ENCODE results near the gene METTL24.
"Not testable (repeated sequence)": the region's sequence is repeated elsewhere in the genome, so short reads cannot be mapped to it uniquely, and the experiment has no call there.

The METTL24 gene

GRCh38 chr6:110250838-110251237 is 107.3 kb downstream of the METTL24 start:
- no peak for DNase-seq (ENCODE audit: low read depth)
- H3K4me3 ChIP-seq (ENCODE audit: low read depth, low read length) = no peak overlapping the region
- no peak for TF ChIP-seq CTCF (IDR thresholded peaks at IDR 0.05; ENCODE audit: insufficient read depth, low read depth, low read length, missing control alignments)

- H3K4me3 ChIP-seq (ENCODE audit: low read depth, low read length) = no peak overlapping the region
- TF ChIP-seq CTCF (IDR thresholded peaks at IDR 0.05; ENCODE audit: insufficient read depth, low read depth, low read length, missing control alignments) = no peak
- DNase-seq (ENCODE audit: low read depth) = no peak
Observed at GRCh38 chr6:110250058-110250457, 108.1 kb downstream of the METTL24 start.

- DNase-seq (ENCODE audit: low read depth) = no peak
- no peak overlapping the region for H3K4me3 ChIP-seq (ENCODE audit: low read depth, low read length)
- TF ChIP-seq CTCF (IDR thresholded peaks at IDR 0.05; ENCODE audit: insufficient read depth, low read depth, low read length, missing control alignments) = no peak
Observed at GRCh38 chr6:110246900-110247546, 111.1 kb downstream of the METTL24 start.

GRCh38 chr6:110246378-110246777 is 111.8 kb downstream of the METTL24 start:
- DNase-seq (ENCODE audit: low read depth) = no peak
- no peak for TF ChIP-seq CTCF (IDR thresholded peaks at IDR 0.05; ENCODE audit: insufficient read depth, low read depth, low read length, missing control alignments)
- no peak overlapping the region for H3K4me3 ChIP-seq (ENCODE audit: low read depth, low read length)

- DNase-seq (ENCODE audit: low read depth); H3K4me3 ChIP-seq (ENCODE audit: low read depth, low read length): not testable (repeated sequence)
Observed at GRCh38 chr6:110244621-110245020, 113.5 kb downstream of the METTL24 start.

- H3K4me3 ChIP-seq (ENCODE audit: low read depth, low read length) = no peak overlapping the region
- no peak for DNase-seq (ENCODE audit: low read depth)
- TF ChIP-seq CTCF (IDR thresholded peaks at IDR 0.05; ENCODE audit: insufficient read depth, low read depth, low read length, missing control alignments) = no peak
Observed at GRCh38 chr6:110239526-110240274, 118.4 kb downstream of the METTL24 start.

GRCh38 chr6:110236007-110236406 is 122.1 kb downstream of the METTL24 start:
- DNase-seq (ENCODE audit: low read depth); H3K4me3 ChIP-seq (ENCODE audit: low read depth, low read length): not testable (repeated sequence)

Data from GM12865 (cell line).